NCI-H446 (cell line): Measurements from ENCODE around the gene GAPVD1.
"Not testable (repeated sequence)": the region's sequence is repeated elsewhere in the genome, so short reads cannot be mapped to it uniquely, and the experiment has no call there.

Experiments used
- DNase-seq, 2 experiments: peaks; one replicate each; lab custom pipeline; 2025; lab: John Stamatoyannopoulos, UW

The GAPVD1 gene

DNA sequence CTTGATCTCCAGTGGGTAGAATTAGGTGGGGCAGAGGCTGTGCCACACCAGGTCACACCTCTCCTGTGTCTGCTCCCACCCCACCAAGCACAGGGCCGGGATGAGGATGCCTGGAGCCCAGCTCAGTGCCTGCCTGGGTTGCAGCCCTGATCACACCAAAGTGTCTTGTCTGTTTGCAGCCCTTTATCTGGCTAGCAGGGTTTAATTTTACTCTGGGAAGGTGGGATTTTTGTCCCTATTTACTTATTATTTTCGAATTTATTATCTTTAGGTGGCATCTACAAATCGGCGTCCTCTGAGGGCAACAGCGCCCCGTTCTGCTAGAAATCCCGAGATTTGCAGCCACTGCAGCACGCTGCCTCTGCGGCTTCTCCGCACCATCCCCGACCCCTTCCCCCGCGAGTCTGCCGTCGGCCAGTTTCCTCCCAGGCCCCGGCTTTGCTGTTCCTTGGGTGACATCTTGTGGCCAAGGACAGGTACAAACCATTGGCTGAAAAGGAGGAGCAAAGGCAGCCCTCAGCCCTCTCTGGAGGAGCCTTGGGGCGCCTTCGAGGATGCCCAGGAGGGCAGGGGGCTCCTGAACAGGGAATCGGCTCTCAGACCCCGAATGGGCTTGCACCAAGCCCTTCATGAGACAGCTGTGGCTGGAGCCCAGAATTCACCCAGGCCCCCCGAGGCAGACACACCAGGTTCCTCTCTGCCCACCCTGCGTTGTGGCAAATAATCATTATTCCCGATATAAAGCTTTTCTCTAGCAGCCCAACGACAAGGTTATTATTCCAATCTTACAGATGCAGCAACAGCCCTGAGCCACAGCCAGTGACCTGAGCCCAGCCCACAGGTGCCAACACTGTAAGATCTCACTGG lies 113.0 kb downstream of the GAPVD1 start:
- DNase-seq = peak; percentile 28 to 74

DNA sequence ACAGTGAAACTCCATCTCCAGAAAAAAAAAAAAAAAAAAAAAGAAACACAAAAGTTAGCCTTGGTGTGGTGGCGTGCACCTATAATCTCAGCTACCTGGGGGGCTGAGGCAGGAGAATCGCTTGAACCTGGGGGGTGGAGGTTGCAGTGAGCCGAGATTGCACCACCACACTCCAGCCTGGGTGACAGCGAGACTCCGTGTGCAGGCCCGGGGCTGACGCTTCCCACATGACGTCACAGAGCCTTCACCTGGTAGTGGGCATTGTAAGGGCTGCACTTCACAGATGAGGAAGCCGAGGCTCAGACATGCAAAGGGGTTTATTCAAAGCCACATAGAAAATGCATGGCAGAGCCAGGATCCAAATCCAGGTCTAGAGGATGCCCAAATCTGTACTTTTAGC lies 114.2 kb downstream of the GAPVD1 start:
- no peak for DNase-seq

DNA sequence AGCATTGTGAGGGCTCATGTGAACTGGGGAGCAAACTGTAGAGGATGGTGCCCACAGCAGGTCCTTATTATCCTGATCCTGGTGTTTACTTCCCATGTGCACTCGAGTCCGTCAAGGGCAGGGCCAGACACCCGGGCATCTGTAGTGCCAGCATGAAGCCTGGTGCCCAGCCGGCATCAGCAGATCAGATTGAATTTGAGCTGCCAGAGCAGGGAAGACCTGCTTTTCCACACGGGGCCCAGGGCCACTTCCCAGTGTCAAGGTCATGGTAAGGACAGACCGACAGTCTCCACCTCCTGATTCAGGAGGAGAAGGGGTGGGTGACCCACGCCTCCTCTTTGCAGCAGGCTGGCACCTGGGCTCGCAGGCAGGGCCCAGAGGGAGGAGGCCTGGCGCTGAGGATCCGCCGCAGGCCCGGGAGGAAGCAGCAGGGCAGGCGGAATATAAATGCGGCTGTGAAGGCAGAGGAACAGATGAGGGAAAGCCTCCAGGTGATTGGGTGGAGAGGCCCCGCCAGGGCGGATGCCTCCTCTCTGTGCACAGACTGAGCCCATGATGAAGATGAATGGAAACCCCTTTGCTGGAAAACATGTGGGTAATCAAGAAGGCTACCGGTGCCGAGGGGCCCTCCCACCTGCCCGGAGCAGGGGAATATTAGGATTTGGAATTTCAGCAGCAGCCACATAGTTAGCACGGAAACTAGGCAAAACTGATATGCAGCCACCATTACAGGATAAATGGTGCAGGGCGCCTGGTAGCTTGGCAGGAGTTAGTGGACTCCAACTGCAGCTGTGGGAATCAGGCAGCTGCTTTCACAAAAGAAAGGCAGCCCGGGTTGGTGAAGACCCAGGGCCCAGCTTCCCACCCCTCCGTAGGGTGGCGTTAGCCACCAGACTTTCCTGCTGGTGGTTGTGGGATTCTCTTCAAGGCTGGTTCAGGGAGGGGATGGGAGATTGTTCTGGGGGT lies 114.9 kb downstream of the GAPVD1 start:
- no peak for DNase-seq

GRCh38 chr9:125377584-125378250 lies 116.1 kb downstream of the GAPVD1 start:
- no peak for DNase-seq

DNA sequence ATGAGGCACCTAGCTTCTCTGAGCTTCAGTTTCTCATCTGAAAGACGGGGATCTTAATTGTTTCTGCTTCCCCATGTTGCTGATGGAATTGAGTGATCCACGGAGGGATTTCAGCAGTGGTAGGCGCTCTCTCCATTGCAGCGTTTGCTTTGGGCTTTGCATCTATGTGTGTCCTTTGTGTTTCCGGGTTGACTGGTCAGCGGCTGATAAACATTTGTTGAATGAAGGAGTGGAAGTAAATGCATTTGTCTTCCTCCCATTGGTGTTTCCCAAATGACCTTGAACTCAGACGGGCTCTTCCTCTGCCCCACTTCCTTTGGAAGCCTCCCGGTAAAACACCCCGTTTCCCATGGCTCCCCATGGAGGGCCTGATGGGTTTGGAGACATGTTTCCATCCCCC lies 117.2 kb downstream of the GAPVD1 start:
- no peak for DNase-seq

- no peak for DNase-seq
Observed at GRCh38 chr9:125379208-125379607, 117.6 kb downstream of the GAPVD1 start.

GRCh38 chr9:125380406-125380805 lies 118.8 kb downstream of the GAPVD1 start:
- no peak for DNase-seq

- DNase-seq = no peak
Observed at GRCh38 chr9:125387861-125388524, 126.4 kb downstream of the GAPVD1 start.

DNA sequence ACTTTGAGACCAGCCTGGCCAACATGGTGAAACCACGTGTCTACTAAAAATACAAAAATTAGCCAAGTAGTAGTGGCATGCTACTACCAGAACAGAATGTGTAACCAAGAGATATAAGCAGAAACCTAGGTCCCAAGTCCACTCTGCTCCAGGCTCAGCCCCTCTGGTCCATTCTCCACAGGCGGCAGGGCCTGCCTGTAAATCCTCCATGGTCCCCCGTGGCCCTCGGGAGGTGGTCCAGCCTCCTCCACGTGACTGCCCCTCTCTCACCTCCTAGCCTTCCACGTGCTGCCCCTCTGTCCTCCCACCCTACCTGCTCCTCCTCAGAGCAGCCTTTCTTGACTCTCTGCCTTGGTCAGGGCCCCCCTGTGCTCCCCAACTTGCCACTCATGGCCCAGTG lies 127.4 kb downstream of the GAPVD1 start:
- DNase-seq = no peak

DNA sequence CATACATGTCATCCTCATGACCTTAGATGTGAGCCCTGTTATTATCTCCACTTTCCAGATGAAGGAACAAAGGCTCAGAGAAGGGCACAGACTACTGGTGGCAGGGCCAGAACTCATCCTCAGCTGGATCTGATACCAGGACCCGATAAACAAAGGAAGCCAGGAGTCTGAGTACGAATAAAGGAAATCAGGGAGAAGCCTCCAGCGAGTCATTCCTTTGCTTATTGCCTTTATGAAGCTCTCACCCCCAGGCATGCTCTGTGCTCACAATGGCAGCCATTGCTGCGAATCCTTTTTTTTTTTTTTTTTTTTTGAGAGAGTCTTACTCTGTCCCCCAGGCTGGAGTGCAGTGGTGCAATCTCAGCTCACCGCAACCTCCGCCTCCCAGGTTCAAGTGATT lies 130.1 kb downstream of the GAPVD1 start:
- DNase-seq = no peak

DNA sequence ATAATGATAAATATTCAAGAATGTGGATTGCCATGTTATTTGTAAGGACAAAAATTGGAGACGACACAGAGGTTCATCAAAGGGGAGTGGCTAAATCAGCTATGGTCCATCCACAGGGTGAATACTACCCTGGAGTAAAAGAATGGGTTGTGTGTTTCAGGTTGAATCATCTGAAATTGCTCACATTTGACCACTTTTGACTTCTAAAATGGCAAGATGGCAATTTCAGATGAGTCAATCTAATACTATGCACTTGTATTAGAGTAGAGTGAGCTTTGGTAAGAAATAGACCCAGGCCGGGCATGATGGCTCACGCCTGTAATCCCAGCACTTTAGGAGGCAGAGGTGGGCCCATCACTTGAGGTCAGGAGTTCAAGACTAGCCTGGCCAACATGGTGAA lies 131.8 kb downstream of the GAPVD1 start:
- no peak for DNase-seq

- DNase-seq = no peak
Observed at GRCh38 chr9:125396799-125397198, 135.2 kb downstream of the GAPVD1 start.

GRCh38 chr9:125397736-125398135 lies 136.1 kb downstream of the GAPVD1 start:
- DNase-seq = peak in 1 of 2 experiments; percentile 17

- no peak for DNase-seq
Observed at GRCh38 chr9:125398243-125398642, 136.6 kb downstream of the GAPVD1 start.

GRCh38 chr9:125399165-125399564 lies 137.5 kb downstream of the GAPVD1 start:
- no peak for DNase-seq

GRCh38 chr9:125399666-125400065 lies 138.0 kb downstream of the GAPVD1 start:
- no peak for DNase-seq

- DNase-seq = not testable (repeated sequence)
Observed at GRCh38 chr9:125400232-125400631, 138.6 kb downstream of the GAPVD1 start.

DNA sequence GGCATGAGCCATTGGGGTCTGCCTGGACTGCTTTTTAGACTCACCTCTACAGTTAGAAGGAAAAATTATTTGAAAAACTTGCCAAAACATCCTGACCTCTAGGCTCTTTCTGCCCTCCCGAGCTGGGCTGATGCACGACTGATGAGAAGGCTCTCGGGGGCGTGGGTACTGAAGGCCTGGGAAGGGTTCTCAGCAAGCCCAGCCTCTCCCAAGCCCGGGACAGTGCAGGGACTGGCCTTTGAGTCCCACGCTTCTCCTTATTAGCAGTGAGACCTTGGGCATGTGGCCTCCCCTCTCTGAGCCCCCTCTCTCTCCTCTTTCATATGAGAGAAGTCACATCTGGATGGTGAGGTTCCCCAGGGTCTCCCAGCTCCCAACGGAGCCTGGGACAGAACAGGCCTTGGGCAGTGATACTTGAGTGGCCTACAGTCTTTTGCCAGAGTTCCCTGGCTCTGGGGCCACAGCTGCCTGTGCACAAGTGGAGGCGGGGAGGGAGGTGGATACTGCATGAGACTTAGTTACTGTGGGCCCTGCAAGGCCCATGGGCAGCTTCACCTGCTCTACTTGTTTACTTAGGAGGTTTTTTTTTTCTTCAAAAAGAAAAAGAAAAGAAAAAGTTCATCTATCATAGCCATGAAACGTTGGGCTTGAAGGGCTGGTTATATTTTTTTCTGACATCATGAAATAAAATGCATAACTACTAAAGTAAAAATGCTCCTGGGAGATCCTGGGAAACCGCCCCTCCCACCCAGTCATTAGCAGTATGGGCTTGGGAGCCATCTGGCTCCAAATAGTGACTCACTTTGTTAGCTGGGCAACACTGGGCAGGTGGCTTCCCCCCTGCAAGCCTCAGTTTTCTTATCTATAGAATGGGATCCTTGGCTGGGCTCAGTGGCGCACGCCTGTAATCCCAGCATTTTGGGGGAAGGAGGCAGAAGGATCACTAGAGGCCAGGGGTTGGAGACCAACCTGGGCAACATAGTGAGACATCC lies 139.4 kb downstream of the GAPVD1 start:
- DNase-seq = no peak

DNA sequence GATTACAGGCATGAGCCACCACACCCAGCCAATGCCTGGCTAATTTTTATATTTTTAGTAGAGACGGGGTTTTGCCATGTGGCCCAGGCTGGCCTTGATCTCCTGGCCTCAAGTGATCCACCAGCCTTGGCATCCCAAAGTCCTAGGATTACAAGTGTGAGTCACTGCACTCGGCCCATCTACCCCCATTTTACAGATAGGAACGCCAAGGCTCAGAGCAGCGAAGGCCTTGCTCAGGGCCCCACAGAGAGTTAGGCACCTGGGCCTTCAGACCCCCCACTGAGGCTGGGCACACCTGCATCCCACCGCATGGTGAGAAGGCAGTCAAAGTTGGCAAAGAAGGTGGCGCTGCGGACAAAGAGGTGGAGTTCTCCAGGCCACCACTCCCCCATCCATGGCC lies 143.1 kb downstream of the GAPVD1 start:
- no peak for DNase-seq
